SK-N-MC (cell line): ENCODE measurements around the gene SLC43A3.
A peak's percentile ranks its signal among the peaks of the same experiment; 100 is the strongest.

Experiments used
- DNase-seq: peaks from one replicate; pipeline ENCODE4 v3.0.0-alpha.2; 2011; ENCODE audit warnings: low read depth, low spot score
- H3K27ac ChIP-seq: fragments of 200-600 bp; sonication (generic); 2 replicates; pipeline ENCODE4 v1.5.1; 2016; ENCODE audit warnings: mixed run types
- H3K36me3 ChIP-seq: fragments of 200-600 bp; sonication (generic); 2 replicates; pipeline ENCODE4 v1.6.1; 2017; ENCODE audit warnings: antibody characterized with exemption, low read length, mixed read lengths; ENCODE audit not compliant: insufficient read depth
- H3K4me3 ChIP-seq: fragments of 200-600 bp; sonication (generic); 2 replicates; pipeline ENCODE4 v1.5.1; 2016
- H3K9ac ChIP-seq: fragments of 200-600 bp; sonication (generic); 2 replicates; pipeline ENCODE4 v1.8.0; 2017; ENCODE audit warnings: mixed run types, mixed read lengths; ENCODE audit not compliant: insufficient read length
- H3K9me3 ChIP-seq: fragments of 200-600 bp; sonication (generic); 2 replicates; pipeline ENCODE4 v1.6.1; 2017; ENCODE audit warnings: low read depth, mild to moderate bottlenecking, antibody characterized with exemption, low read length, moderate library complexity, mixed read lengths
- EZH2 ChIP-seq: fragments of 200-600 bp; sonication (generic); IDR thresholded peaks from one replicate; pipeline ENCODE4 v1.6.1; 2017; ENCODE audit warnings: antibody characterized with exemption
- FOXP2 ChIP-seq: optimal IDR thresholded peaks from 2 replicates; pipeline ENCODE3; 2011; ENCODE audit warnings: mild to moderate bottlenecking, moderate library complexity; ENCODE audit not compliant: insufficient read depth; ENCODE audit errors: extremely low read length, control extremely low read depth
- POLR2AphosphoS5 ChIP-seq: IDR thresholded peaks from 2 replicates; pipeline ENCODE4 v1.6.1; 2012; ENCODE audit warnings: mild to moderate bottlenecking, low read depth, low read length, borderline replicate concordance

The SLC43A3 gene

GRCh38 chr11:57460758-57461749, 34.1 kb upstream of the SLC43A3 start:
- Histone ChIP-seq H3K27ac (no peak overlapping the region), H3K9me3 (no peaks in the 10 kb centered on the region), H3K36me3 (no peaks in the 10 kb centered on the region), H3K9ac (peak overlapping the region; percentile 57), H3K4me3 (peak overlapping the region; percentile 87)
- no peak for DNase-seq
- TF ChIP-seq POLR2AphosphoS5 (no peak), EZH2 (no peak), FOXP2 (no peak)

- H3K9ac ChIP-seq: peak within 1 kb of the TSS; percentile 57
- H3K36me3 ChIP-seq: no peaks in the 10 kb centered on the region
- peak; percentile 45; the same call in 1 of the 2 replicates for TF ChIP-seq POLR2AphosphoS5
- TF ChIP-seq EZH2: no peak
- peak within 1 kb of the TSS; percentile 87 for H3K4me3 ChIP-seq
- no peaks in the 10 kb centered on the region for H3K9me3 ChIP-seq
- DNase-seq: no peak
- no peak within 1 kb of the TSS for H3K27ac ChIP-seq
Observed at GRCh38 chr11:57460022-57460757, 33.3 kb upstream of the SLC43A3 start, which contains the start of gene RTN4RL2. TSS of gene RTN4RL2 (plus strand) at chr11:57460528. CDS start at chr11:57460866, 338 bp downstream.

- Histone ChIP-seq H3K36me3 (no peaks in the 10 kb centered on the region), H3K9ac (no peak overlapping the region), H3K27ac (no peak overlapping the region), H3K9me3 (no peaks in the 10 kb centered on the region), H3K4me3 (peak overlapping the region; percentile 87)
- no peak for DNase-seq
- TF ChIP-seq POLR2AphosphoS5: no peak
- no peak for TF ChIP-seq FOXP2
- no peak for TF ChIP-seq EZH2
Observed at GRCh38 chr11:57459164-57460021, 32.5 kb upstream of the SLC43A3 start.

GRCh38 chr11:57458410-57459163, 31.7 kb upstream of the SLC43A3 start:
- peak overlapping the region; percentile 32 for H3K9ac ChIP-seq

GRCh38 chr11:57458060-57458409, 31.1 kb upstream of the SLC43A3 start:
- Histone ChIP-seq H3K4me3 (peak overlapping the region; percentile 87), H3K36me3 (no peaks in the 10 kb centered on the region), H3K9ac (no peak overlapping the region), H3K27ac (no peak overlapping the region), H3K9me3 (no peaks in the 10 kb centered on the region)
- TF ChIP-seq POLR2AphosphoS5 (no peak), EZH2 (no peak), FOXP2 (no peak)
- no peak for DNase-seq

More at GRCh38 chr11:57458410-57459163, 31.7 kb upstream of the SLC43A3 start:
- Histone ChIP-seq H3K9me3 (no peaks in the 10 kb centered on the region), H3K36me3 (no peaks in the 10 kb centered on the region), H3K27ac (no peak overlapping the region), H3K4me3 (peak overlapping the region; percentile 87)
- TF ChIP-seq FOXP2 (no peak), EZH2 (no peak), POLR2AphosphoS5 (no peak)
- DNase-seq: no peak

GRCh38 chr11:57457643-57458023, 30.7 kb upstream of the SLC43A3 start:
- Histone ChIP-seq H3K9me3 (no peaks in the 10 kb centered on the region), H3K27ac (no peak overlapping the region), H3K36me3 (no peaks in the 10 kb centered on the region), H3K4me3 (peak overlapping the region; percentile 87), H3K9ac (no peak overlapping the region)
- DNase-seq: no peak
- no peak for TF ChIP-seq FOXP2
- TF ChIP-seq EZH2: no peak
- no peak for TF ChIP-seq POLR2AphosphoS5

- no peak for DNase-seq
- Histone ChIP-seq H3K27ac (no peak overlapping the region), H3K9me3 (no peaks in the 10 kb centered on the region), H3K9ac (no peak overlapping the region), H3K4me3 (peak overlapping the region; percentile 87), H3K36me3 (no peaks in the 10 kb centered on the region)
- no peak for TF ChIP-seq EZH2
- no peak for TF ChIP-seq FOXP2
- TF ChIP-seq POLR2AphosphoS5: no peak
Observed at GRCh38 chr11:57456960-57457642, 30.2 kb upstream of the SLC43A3 start.
